SIG-M5 treated with dmso at 0.1 percent for 504 hours (cell line): ENCODE results near the gene LSM14A.

Experiments used
- DNase-seq: peaks from one replicate; lab custom pipeline; 2025; ENCODE audit not compliant: unreplicated experiment; lab: John Stamatoyannopoulos, UW

Gene LSM14A

GRCh38 chr19:34254698-34255432 lies 82.6 kb downstream of the LSM14A start:
- DNase-seq = no peak

- DNase-seq = no peak
Observed at GRCh38 chr19:34255546-34255945, 83.2 kb downstream of the LSM14A start.

GRCh38 chr19:34256835-34257558 lies 84.7 kb downstream of the LSM14A start:
- no peak for DNase-seq

- DNase-seq = no peak
Observed at GRCh38 chr19:34257559-34257924, 85.2 kb downstream of the LSM14A start.

- DNase-seq = no peak
Observed at GRCh38 chr19:34259367-34260095, 87.2 kb downstream of the LSM14A start.

- no peak for DNase-seq
Observed at GRCh38 chr19:34260771-34261173, 88.5 kb downstream of the LSM14A start.

- no peak for DNase-seq
Observed at GRCh38 chr19:34261334-34262109, 89.2 kb downstream of the LSM14A start.

GRCh38 chr19:34263745-34264237 lies 91.5 kb downstream of the LSM14A start:
- no peak for DNase-seq

GRCh38 chr19:34265221-34265650 lies 92.9 kb downstream of the LSM14A start:
- no peak for DNase-seq

GRCh38 chr19:34269081-34269480 lies 96.8 kb downstream of the LSM14A start:
- no peak for DNase-seq

GRCh38 chr19:34269489-34269888 lies 97.2 kb downstream of the LSM14A start:
- no peak for DNase-seq

- peak; percentile 36 for DNase-seq
Observed at GRCh38 chr19:34269968-34270621, 97.8 kb downstream of the LSM14A start.

- DNase-seq = no peak
Observed at GRCh38 chr19:34273121-34273520, 100.8 kb downstream of the LSM14A start.

GRCh38 chr19:34274284-34274826 lies 102.1 kb downstream of the LSM14A start:
- DNase-seq = no peak

- no peak for DNase-seq
Observed at GRCh38 chr19:34274827-34275625, 102.7 kb downstream of the LSM14A start.

GRCh38 chr19:34275705-34276104 lies 103.4 kb downstream of the LSM14A start:
- no peak for DNase-seq

- no peak for DNase-seq
Observed at GRCh38 chr19:34276614-34277013, 104.3 kb downstream of the LSM14A start.

GRCh38 chr19:34277244-34277643 lies 104.9 kb downstream of the LSM14A start:
- no peak for DNase-seq

GRCh38 chr19:34278783-34279182 lies 106.5 kb downstream of the LSM14A start:
- DNase-seq = no peak
